ENCODE results near the gene C9orf152. TPM values are rescaled to one million over a fixed set of nuclear protein-coding genes. Genes with fewer than 3 reads are reported as not detected.

C9orf152 gene
- total RNA-seq, 1 donor from 2014 or later, result not detected

GRCh38 chr9:110240198-110240597, 32.2 kb upstream of the C9orf152 start:
- Mint-ChIP-seq H3K4me3 (ENCODE audit: unreplicated experiment) (no peak overlapping the region), H3K9me3 (ENCODE audit: low read depth) (peaks cover 6% of the 10 kb centered on the region), H3K36me3 (ENCODE audit: low read depth) (peaks cover 14% of the 10 kb centered on the region), H3K4me1 (ENCODE audit: low read depth) (no peaks in the 10 kb centered on the region), H3K27me3 (ENCODE audit: low read depth) (no peaks in the 10 kb centered on the region), H3K27ac (ENCODE audit: unreplicated experiment) (no peak overlapping the region)
- TF ChIP-seq CTCF (IDR thresholded peaks at IDR 0.05), result no peak
- no peak for DNase-seq (ENCODE audit: low spot score)

GRCh38 chr9:110228321-110228720, 20.4 kb upstream of the C9orf152 start:
- H3K9me3 Mint-ChIP-seq (ENCODE audit: low read depth), result no peaks in the 10 kb centered on the region
- no peak overlapping the region for H3K27ac Mint-ChIP-seq (ENCODE audit: unreplicated experiment)
- no peak for TF ChIP-seq CTCF (IDR thresholded peaks at IDR 0.05)
- peaks cover 2% of the 10 kb centered on the region for H3K36me3 Mint-ChIP-seq (ENCODE audit: low read depth)
- H3K4me3 Mint-ChIP-seq (ENCODE audit: unreplicated experiment), result no peak overlapping the region
- H3K27me3 Mint-ChIP-seq (ENCODE audit: low read depth), result no peaks in the 10 kb centered on the region
- no peak for DNase-seq (ENCODE audit: low spot score)
- H3K4me1 Mint-ChIP-seq (ENCODE audit: low read depth), result no peaks in the 10 kb centered on the region

DNA sequence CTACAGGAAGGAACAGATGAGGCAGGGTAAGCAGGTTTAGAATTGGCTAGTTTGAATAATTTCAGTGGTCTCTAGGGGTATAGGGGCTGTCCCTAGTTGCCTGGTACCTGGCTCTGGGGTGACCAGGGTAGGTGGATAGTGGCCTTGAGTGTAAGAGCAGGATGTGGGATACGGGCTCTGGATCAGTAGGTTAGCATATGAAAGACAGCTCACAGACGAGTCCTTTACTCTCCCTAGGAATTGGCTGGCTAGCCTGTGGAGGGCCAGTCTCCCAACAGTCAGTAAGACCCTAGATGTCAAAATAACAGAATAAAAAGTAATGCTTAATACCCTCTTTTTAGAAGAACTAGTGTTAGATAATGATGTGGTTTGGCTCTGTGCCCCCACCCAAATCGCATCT, 16.6 kb upstream of the C9orf152 start:
- Mint-ChIP-seq H3K27ac (ENCODE audit: unreplicated experiment) (no peak overlapping the region), H3K27me3 (ENCODE audit: low read depth) (peaks cover 5% of the 10 kb centered on the region), H3K36me3 (ENCODE audit: low read depth) (no peaks in the 10 kb centered on the region), H3K4me1 (ENCODE audit: low read depth) (no peaks in the 10 kb centered on the region), H3K4me3 (ENCODE audit: unreplicated experiment) (no peak overlapping the region), H3K9me3 (ENCODE audit: low read depth) (peaks cover 2% of the 10 kb centered on the region)
- DNase-seq (ENCODE audit: low spot score), result no peak
- TF ChIP-seq CTCF (IDR thresholded peaks at IDR 0.05), result no peak

DNA sequence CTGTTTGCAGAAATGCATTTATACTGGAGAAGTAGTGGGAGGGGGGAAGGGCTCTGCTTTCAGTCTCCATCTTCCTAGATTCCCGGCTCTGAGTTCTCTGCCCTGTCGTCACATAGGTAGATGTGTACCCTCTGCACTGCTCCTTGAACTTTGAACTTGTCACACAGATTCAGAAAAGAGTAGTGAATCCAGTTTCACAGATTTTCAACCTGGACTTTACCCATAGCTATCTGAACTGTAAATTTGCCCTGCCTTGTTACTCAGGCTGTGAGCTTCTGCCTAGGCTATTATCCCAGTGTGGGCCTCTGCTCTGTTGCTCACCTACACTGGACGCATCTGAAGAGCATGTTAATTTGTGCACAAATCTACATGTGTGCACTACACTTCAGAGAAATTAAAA, 12.8 kb upstream of the C9orf152 start:
- Mint-ChIP-seq H3K4me3 (ENCODE audit: unreplicated experiment) (no peak overlapping the region), H3K27ac (ENCODE audit: unreplicated experiment) (no peak overlapping the region), H3K9me3 (ENCODE audit: low read depth) (peaks cover 2% of the 10 kb centered on the region), H3K4me1 (ENCODE audit: low read depth) (peaks cover 2% of the 10 kb centered on the region), H3K27me3 (ENCODE audit: low read depth) (peaks cover 7% of the 10 kb centered on the region), H3K36me3 (ENCODE audit: low read depth) (no peaks in the 10 kb centered on the region)
- no peak for DNase-seq (ENCODE audit: low spot score)
- no peak for TF ChIP-seq CTCF (IDR thresholded peaks at IDR 0.05)

GRCh38 chr9:110217656-110218099, 9.7 kb upstream of the C9orf152 start:
- H3K4me1 Mint-ChIP-seq (ENCODE audit: low read depth), result peaks cover 2% of the 10 kb centered on the region
- peaks cover 7% of the 10 kb centered on the region for H3K27me3 Mint-ChIP-seq (ENCODE audit: low read depth)
- no peak for DNase-seq (ENCODE audit: low spot score)
- peaks cover 2% of the 10 kb centered on the region for H3K9me3 Mint-ChIP-seq (ENCODE audit: low read depth)
- peak overlapping the region; percentile 45 for H3K4me3 Mint-ChIP-seq (ENCODE audit: unreplicated experiment)
- TF ChIP-seq CTCF (IDR thresholded peaks at IDR 0.05), result peak; percentile 95
- no peak overlapping the region for H3K27ac Mint-ChIP-seq (ENCODE audit: unreplicated experiment)
- no peaks in the 10 kb centered on the region for H3K36me3 Mint-ChIP-seq (ENCODE audit: low read depth)

All from chondrocyte (in vitro differentiated cells).